GM12801 (cell line): ENCODE results near the gene TUBD1.

ENCODE experiments used
- CTCF ChIP-seq: IDR thresholded peaks from one replicate; pipeline ENCODE4 v1.5.1; 2011; ENCODE audit warnings: control low read depth; ENCODE audit not compliant: insufficient read length; ENCODE audit errors: extremely low read depth

Gene TUBD1

GRCh38 chr17:59829217-59830006 lies 63.3 kb downstream of the TUBD1 start:
- no peak for TF ChIP-seq CTCF

- TF ChIP-seq CTCF: no peak
Observed at GRCh38 chr17:59828478-59828760, 64.3 kb downstream of the TUBD1 start.

GRCh38 chr17:59827721-59828477 lies 64.8 kb downstream of the TUBD1 start:
- no peak for TF ChIP-seq CTCF

- no peak for TF ChIP-seq CTCF
Observed at GRCh38 chr17:59826706-59827453, 65.9 kb downstream of the TUBD1 start.

- TF ChIP-seq CTCF: no peak
Observed at GRCh38 chr17:59825533-59826322, 67.0 kb downstream of the TUBD1 start.

GRCh38 chr17:59815965-59816364 lies 76.8 kb downstream of the TUBD1 start:
- no peak for TF ChIP-seq CTCF

- no peak for TF ChIP-seq CTCF
Observed at GRCh38 chr17:59814685-59815084, 78.1 kb downstream of the TUBD1 start.
